Thyroid gland (tissue), 4 donors: ENCODE results near the gene SST. TPM values are rescaled to one million over a fixed set of nuclear protein-coding genes. Genes with fewer than 3 reads are reported as not detected.

Experiments
- DNase-seq, 2 donors: peaks; one replicate each; pipeline ENCODE4 v3.0.0-alpha.2; 2019
- H3K27ac ChIP-seq, 3 donors: fragments of 200-600 bp; sonication (generic); 1 replicate in 2 of 3; 2 replicates in 1 of 3; pipeline ENCODE4 v1.5.1; 2016 to 2019; ENCODE audit warnings: mild to moderate bottlenecking in 1 of 3, moderate library complexity in 1 of 3
- H3K27me3 ChIP-seq: fragments of 200-600 bp; sonication (generic); one replicate; pipeline ENCODE4 v1.5.1; 2019
- H3K36me3 ChIP-seq, 2 donors: fragments of 200-600 bp; sonication (generic); one replicate each; pipeline ENCODE4 v1.5.1; 2016 to 2019
- H3K4me1 ChIP-seq, 2 donors: fragments of 200-600 bp; sonication (generic); one replicate each; pipeline ENCODE4 v1.5.1; 2017 to 2019
- H3K4me3 ChIP-seq, 3 donors: fragments of 200-600 bp; sonication (generic); replicated peaks in 1 of 3; 1 replicate in 2 of 3; 2 replicates in 1 of 3; pipeline ENCODE4 v1.5.1; 2016; ENCODE audit warnings: mild to moderate bottlenecking in 1 of 3
- H3K9me3 ChIP-seq: fragments of 200-600 bp; sonication (generic); one replicate; pipeline ENCODE4 v1.5.1; 2017
- CTCF ChIP-seq, 6 experiments: fragments of 200-600 bp in 3 of 6; fragments of 450-650 bp in 3 of 6; sonication (generic) in 3 of 6; IDR thresholded peaks; one replicate each; pipeline ENCODE4 v1.5.1; 2016 to 2019; ENCODE audit warnings: antibody characterized with exemption in 6 of 6, mild to moderate bottlenecking in 2 of 6, inconsistent platforms in 1 of 6, moderate library complexity in 1 of 6
- POLR2A ChIP-seq, 2 donors: fragments of 450-650 bp; IDR thresholded peaks; one replicate each; pipeline ENCODE4 v1.6.1; 2017; ENCODE audit warnings: antibody characterized with exemption in 2 of 2, mild to moderate bottlenecking in 2 of 2, moderate library complexity in 1 of 2
- WGBS, 2 donors: methylation state at CpG; one replicate each; pipeline ENCODE4 v1.1.5; 2017; 5-methylcytosine and 5-hydroxymethylcytosine counted together
- intact Hi-C: fragments of 100-400 bp; cut with DNase I; formaldehyde crosslinking; loops from one replicate; pipeline ENCODE4 v1.15.1; 2023
- total RNA-seq, 4 donors: library from RNA; depleted of rRNA; stranded (reverse); fragments of >200 nt; gene quantifications; one replicate each; pipeline ENCODE4 v1.2.3, GENCODE V29; 2016

The SST gene
- total RNA-seq, 4 donors from 2014 or later: 1.5 TPM; not detected in 3

GRCh38 chr3:187639927-187640568 lies 30.1 kb downstream of the SST start:
- WGBS, 2 donors: 56 to 62% methylated on average over 5 of the region's 5 CpGs
- intact Hi-C loops: no loop called here
- Histone ChIP-seq H3K4me3 (no peak overlapping the region), H3K27ac (no peak overlapping the region), H3K9me3 (no peaks in the 10 kb centered on the region), H3K4me1 (no peaks in the 10 kb centered on the region), H3K27me3 (no peaks in the 10 kb centered on the region), H3K36me3 (no peaks in the 10 kb centered on the region)
- TF ChIP-seq CTCF (IDR thresholded peaks at IDR 0.05) (no peak), POLR2A (IDR thresholded peaks at IDR 0.05) (no peak)
- no peak for DNase-seq

GRCh38 chr3:187636528-187636927 lies 33.7 kb downstream of the SST start:
- intact Hi-C loops: no loop called here
- TF ChIP-seq POLR2A (IDR thresholded peaks at IDR 0.05): no peak
- no peak for TF ChIP-seq CTCF (IDR thresholded peaks at IDR 0.05)
- H3K36me3 ChIP-seq: no peaks in the 10 kb centered on the region

DNA sequence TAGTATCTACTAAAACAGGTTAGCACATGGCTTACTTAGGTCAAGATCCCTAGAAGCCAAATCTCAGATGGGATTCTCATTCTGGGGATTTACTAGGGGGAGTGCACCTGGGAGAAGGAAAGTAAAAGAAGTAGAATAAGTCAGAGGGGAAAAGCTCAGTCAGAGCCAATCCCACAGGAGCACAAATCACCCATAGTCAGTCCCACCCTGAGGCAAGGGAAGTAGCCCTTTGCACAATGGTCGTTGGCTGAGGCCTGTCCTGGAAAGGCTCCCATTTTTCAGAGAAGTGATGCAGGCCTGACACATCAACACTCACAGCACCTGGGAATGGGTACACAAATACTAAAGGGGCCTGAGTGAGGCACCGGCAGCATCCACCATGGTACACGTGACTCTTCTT lies 39.8 kb downstream of the SST start:
- no peak overlapping the region for H3K4me3 ChIP-seq
- intact Hi-C loops: no loop called here
- no peaks in the 10 kb centered on the region for H3K27me3 ChIP-seq
- WGBS, 2 donors: 79 to 83% methylated on average over 3 of the region's 3 CpGs
- TF ChIP-seq CTCF (IDR thresholded peaks at IDR 0.05) (no peak), POLR2A (IDR thresholded peaks at IDR 0.05) (no peak)
- H3K27ac ChIP-seq: no peak overlapping the region
- no peak for DNase-seq
- no peaks in the 10 kb centered on the region for H3K9me3 ChIP-seq
- H3K36me3 ChIP-seq: no peaks in the 10 kb centered on the region
- no peaks in the 10 kb centered on the region for H3K4me1 ChIP-seq

More at GRCh38 chr3:187636528-187636927, 33.7 kb downstream of the SST start:
- no peak overlapping the region for H3K4me3 ChIP-seq
- H3K4me1 ChIP-seq: no peaks in the 10 kb centered on the region
- H3K9me3 ChIP-seq: no peaks in the 10 kb centered on the region
- H3K27me3 ChIP-seq: no peaks in the 10 kb centered on the region
- no peak for DNase-seq
- H3K27ac ChIP-seq: no peak overlapping the region

- Histone ChIP-seq H3K36me3 (no peaks in the 10 kb centered on the region), H3K27me3 (no peaks in the 10 kb centered on the region), H3K4me3 (no peak overlapping the region), H3K27ac (no peak overlapping the region), H3K4me1 (no peaks in the 10 kb centered on the region), H3K9me3 (no peaks in the 10 kb centered on the region)
- WGBS, 2 donors: 84 to 86% methylated on average over 4 of the region's 4 CpGs
- intact Hi-C loops: no loop called here
- TF ChIP-seq POLR2A (IDR thresholded peaks at IDR 0.05) (no peak), CTCF (IDR thresholded peaks at IDR 0.05) (no peak)
- DNase-seq: no peak
Observed at GRCh38 chr3:187629711-187630110, 40.5 kb downstream of the SST start.

DNA sequence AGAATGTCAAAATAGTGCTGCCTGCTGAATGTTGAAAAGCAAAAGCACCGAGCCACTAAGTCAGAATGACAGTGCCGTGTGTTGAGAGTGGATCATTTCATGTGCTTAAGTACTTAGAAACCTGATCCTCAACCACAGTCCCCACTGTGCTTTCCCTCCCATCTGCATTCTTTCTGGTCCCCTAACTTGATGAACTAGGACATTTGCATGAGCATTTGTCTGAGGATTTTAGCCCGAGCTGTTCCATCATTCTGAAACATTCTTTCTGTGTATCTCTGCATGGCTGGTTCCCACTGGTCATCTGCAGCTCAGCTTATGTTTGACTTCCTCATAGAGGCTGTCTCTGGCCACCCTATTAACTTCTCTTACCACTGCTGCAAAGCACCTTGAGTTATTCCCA lies 42.0 kb downstream of the SST start:
- 22 to 24% methylated on average over 3 of the region's 3 CpGs for WGBS, 2 donors
- Histone ChIP-seq H3K9me3 (no peaks in the 10 kb centered on the region), H3K4me3 (no peak overlapping the region), H3K4me1 (no peaks in the 10 kb centered on the region), H3K27ac (no peak overlapping the region), H3K27me3 (no peaks in the 10 kb centered on the region), H3K36me3 (no peaks in the 10 kb centered on the region)
- TF ChIP-seq CTCF (IDR thresholded peaks at IDR 0.05) (no peak), POLR2A (IDR thresholded peaks at IDR 0.05) (no peak)
- no peak for DNase-seq
- intact Hi-C loops: no loop called here
